Hypothalamus (tissue), 51 donors: ENCODE results near the gene USO1.
"Not testable (repeated sequence)": the region's sequence is repeated elsewhere in the genome, so short reads cannot be mapped to it uniquely, and the experiment has no call there.

ENCODE experiments used
- DNase-seq, 51 donors: peaks; one replicate each; lab custom pipeline; 2025; lab: John Stamatoyannopoulos, UW

USO1 gene

DNA sequence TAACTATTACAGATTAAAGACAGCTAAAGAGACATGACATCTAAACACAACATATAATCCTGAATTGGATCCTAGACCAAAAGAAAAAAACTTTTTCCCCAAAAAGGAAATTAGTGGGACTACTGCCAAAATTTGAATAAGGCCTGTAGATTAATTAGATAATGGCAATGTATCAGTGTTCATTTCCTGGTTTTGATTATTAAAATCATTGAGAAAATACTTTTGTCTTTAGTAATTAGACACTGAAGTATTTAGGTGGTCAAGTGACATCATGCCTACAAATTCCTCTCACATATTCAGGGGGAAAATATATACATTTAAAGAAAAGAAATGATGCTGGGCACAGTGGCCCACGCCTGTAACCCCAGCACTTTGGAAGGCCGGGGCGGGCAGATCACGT is 10.4 kb upstream of the USO1 start:
- no peak for DNase-seq

DNA sequence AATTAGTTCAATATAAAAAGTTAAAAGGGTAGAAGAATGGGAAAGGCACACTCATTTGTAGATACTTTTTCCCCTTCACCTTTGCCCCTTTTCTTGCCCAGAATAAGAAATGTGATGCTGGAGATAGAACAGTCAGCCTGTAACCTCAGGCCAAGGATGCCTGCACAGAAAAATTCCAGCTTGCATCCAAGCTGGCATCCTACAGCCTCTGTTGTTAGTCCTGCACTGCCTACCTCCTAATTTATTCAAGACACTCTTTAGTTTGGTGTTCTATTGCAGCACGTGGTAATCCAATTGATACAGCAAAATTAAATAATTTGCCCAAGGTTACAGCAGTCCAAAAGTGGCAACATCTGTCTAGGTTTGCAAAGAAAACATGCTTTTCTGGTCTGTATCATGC is 9.7 kb upstream of the USO1 start:
- no peak for DNase-seq

DNA sequence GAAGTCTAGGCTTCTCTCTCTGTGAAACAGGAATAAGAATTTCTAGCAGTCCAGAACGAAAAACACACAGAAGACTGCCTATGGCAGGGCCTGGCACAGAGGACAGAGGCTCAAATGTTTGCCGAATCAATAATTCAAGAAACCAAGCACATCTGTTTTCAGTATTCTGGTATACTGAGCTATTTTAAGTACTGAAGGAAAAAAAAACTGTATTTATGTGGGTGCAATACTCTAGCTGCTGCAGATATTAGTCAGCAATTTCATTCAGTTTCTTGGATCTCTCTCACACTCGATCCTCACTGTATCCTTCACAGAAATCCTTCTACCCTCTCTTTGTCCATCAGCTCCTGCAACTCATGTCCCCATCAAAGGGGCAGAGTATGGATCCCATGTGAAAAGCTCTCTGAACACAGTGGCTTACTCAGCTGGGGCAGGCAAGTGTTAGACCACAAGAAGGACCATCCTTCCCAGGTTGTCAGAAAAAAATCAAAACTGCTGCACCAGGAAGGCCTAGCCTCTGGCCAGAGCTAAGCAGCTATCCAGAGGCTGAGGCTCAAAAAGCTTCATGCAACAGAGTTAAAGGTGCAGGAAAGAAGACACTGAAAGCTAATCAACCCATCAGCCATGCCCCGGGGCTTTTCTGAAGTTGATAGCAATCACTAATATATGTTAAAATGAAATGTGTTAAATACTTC is 9.1 kb upstream of the USO1 start:
- peak in 3 of 51 donors; percentile 2 to 37 (median 12) for DNase-seq

DNA sequence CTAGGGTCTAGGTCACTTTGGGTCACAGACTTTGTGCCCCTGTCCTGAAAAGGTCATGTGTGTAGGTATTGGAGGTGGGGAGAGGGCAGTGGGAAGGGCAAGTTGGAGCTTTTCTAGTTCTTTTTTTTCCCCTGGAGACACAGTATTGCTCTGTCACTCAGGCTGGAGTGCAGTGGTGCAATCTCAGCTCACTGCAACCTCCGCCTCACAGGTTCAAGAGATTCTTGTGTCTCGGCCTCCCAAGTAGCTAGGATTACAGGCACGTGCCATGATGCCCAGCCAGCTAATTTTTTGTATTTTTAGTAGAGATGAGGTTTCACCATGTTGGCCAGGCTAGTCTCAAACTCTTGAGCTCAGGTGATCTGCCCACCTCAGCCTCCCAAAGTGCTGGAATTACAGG is 8.3 kb upstream of the USO1 start:
- not testable (repeated sequence) for DNase-seq

DNA sequence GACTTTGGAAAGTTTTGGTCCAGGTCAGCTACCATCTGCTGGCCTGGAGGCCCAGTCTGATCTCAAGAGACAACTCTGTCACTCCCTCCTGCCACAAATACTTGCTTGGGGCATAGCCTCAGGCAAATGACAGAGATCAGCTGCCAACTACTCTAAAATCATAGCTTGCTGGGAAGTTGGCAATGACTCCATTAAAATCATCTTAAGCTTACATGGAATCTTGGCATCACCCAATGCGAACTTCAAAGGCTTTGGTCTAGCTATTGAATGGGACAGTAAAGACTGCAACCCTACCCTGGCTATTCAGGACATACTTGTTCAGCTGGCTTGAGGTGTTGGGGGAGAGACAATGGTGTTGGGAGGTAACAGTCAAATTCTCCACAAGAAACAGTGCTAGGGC is 7.0 kb upstream of the USO1 start:
- no peak for DNase-seq

DNA sequence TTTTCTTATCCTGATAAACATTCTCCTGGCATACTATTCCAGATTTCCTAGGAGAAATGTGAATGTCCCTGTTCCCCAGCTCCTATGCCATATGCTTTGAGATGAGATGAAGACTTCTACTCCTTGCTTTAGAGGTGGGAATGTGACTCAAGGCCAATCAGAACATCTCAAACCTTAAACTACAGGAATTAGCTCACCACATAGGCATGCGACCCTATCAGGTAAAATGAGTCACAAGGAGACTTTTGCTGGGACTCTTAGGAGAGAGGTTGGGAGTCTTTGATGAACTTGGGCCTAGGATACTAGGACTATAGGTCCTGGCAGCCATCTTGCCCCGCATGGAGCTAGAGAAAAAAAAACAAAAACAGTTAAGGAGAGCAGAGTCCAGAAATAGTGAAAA is 5.8 kb upstream of the USO1 start:
- DNase-seq = no peak

DNA sequence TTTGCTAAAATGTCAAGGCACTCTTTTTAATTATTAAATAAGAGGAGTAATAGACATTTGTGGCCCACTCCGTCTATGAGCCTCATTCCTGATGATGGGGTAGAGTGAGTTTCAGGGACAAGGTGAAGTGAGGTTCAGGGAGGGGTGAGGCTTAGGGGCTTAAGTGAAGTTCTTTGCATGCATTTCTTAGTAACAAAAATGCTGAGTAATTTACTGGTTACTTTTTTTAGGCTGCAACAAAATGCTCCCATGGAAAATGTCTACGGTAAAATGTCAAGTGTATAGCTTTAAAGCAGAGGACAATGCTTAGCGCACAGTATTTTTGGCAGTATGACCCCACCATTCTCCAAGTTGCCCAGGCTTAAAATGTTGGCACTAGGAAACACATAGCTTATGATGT is 2.0 kb upstream of the USO1 start:
- no peak for DNase-seq

DNA sequence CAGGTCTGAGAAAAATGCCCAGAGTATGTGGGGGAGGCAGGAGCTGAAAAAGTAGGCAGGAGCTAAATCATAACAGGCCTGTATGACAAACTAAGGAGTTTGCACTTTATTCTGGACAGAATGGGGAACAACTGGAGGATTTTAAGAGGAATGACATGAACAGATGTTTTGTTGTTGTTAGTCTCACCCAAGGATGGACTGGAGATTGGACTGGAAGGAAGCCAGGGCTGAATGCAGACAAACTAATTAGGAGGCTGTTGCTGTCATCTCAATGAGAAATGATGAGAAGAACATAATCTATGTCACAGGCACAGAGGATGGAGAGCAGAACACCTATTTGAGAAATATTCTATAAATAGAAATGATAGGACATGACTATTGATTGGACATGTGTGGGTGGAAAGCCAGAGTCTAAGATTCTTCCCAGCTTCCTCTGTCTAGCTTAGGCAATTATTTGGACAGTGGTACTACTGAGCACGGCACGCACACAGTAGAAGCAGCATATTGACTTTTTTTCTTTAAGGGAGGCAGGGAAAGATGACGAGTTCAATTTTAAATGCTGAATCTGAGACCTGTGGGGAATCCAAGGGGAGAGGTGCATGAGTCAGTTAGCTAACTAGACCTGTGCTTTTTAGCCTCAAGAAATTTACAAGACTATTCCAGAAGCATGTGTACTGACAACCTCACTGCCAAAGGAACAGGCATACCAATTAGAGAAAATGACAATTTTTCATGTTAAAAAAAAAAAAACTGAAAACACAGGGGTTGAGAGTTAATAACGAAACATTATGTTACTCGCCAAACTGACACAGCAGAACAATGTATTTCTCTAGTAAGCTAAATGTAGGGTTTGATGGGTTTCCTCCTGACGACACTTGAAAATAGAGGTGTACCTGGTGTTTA is 963 bp upstream of the USO1 start:
- peak in 2 of 51 donors; percentile 3 to 55 for DNase-seq

DNA sequence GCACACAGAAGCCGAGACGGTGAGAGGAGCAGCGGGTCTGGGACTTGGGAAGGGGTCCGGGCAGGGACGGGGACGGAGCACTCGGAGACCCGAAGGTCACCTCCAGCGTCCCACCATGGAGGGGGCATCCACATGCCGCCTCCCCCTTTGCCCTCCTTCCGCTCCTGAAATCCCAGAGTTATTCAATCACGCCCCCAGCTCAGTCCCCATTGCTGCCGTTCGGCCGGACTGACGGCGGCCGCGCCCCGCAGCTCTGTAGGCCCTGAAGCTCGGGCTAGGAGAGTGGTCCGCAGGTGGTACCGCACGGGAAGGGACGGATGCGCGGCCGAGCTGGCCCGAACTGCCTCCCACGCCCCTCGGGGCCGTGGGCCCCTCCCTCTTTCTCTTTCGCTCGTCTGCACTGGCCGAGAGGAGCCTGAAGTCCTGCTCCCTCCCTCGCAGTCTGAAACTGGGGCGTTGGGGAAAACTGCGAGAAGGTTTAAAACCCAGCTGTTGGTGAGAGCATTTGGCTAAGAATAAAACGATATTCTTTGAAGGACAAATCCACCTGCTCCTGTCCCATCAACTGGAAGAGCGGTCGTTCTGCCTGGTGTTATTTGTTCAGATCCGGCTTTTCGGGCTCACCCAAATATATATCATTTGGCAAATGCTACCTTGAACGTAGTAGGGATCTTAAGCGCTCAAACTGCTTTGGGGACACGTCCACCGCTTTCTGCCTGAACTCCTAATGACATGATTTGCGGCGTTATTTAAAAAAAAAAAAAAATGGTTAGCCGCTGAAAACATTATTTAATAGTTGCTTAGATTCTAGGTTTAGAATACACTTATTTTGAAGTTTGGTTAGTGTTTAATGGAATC is 719 bp downstream of the USO1 start:
- peak in 38 of 51 donors; percentile 19 to 77 (median 52) for DNase-seq

DNA sequence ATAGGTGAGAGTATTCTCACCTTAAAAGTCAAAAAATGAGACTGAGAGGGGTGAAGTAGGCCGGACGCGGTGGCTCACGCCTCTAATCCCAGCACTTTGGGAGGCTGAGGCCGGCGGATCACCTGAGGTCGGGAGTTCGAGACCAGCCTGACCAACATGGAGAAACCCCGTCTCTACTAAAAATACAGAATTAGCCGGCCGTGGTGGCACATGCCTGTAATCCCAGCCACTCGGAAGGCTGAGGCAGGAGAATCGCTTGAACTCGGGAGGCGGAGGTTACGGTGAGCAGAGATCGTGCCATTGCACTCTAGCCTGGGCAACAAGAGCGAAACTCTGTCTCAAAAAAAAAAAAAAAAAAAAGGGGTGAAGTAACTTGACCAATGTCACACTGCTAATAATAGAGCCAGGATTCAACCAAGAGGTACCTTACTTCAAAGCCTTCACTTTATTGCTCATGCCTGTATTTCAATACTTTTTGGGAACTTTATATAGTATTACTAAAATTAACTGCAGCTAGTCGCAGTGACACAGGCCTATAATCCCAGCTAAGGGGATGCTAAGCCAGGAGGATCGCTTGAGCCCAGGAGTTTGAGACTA is 1.7 kb downstream of the USO1 start:
- not testable (repeated sequence) for DNase-seq

DNA sequence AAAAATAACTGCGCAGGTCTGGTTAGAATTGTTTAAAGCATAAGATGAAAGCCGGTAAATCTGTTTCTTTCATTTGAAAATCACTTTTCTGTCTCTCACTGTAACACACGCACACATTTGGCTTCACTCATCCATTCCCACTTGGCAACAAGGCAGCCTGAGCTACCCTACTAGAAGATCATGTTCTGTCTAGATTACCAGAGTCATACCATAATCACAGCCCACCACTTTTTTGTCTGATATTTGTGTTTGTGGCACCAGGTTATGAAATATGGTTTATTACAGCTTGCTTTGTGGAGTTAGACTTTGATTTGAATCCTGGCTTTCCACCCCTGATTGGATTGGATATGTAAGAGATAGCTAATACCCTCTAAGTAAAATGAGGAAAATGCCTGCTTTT is 2.2 kb downstream of the USO1 start:
- DNase-seq = no peak

DNA sequence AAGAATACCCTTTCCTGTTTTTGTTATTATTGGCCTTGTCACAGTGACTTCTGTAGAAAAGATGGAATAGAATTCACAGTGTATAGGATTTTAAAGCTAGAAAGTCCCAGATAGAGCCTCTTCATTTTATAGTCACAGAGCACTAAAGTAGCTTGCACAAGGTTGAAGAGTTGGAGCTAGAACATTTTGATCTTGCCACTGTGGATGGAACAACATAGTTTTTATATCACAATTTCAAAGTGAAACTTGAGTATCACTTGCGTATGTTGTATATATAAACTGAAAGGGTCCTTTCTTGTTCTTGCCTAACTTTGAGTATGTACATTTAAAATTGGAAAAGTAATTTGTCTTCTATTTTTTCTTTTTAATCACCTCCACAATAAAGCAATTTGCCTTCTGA is 2.7 kb downstream of the USO1 start:
- no peak for DNase-seq

DNA sequence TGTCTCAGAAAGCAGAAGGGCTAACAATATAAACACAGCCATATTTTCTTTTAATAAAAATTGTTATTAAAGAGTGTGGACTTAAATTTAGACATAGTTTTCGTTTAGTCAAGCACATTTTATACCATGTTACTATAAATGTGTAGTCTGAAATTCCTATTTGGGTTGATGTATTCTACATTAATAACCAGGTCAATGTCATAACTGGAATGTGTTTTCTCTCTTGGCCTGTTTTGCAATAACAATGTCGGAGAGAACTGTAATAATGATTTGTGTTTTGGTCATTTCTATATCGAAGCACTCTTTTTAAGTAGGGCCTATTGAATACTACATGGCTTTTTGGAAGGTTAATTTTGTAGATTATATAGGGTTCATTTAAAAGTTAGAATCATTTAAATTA is 5.5 kb downstream of the USO1 start:
- no peak for DNase-seq

DNA sequence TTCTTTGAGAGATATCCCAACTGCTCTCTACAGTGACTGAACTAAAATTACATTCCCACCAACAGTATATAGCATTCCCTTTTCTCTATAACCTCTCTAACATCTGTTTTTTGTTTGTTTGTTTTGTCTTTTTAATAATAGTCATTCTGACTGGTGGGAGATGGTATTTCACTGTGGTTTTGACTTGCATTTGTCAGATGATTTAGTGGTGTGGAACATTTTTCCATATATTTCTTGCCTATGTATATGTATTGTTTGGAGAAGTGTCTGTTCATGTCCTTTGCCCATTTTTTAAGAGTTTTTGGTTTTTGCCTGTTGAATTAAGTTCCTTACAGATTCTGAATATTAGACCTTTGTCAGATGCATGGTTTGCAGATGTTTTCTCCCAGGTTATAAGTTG is 9.0 kb downstream of the USO1 start:
- DNase-seq = no peak

DNA sequence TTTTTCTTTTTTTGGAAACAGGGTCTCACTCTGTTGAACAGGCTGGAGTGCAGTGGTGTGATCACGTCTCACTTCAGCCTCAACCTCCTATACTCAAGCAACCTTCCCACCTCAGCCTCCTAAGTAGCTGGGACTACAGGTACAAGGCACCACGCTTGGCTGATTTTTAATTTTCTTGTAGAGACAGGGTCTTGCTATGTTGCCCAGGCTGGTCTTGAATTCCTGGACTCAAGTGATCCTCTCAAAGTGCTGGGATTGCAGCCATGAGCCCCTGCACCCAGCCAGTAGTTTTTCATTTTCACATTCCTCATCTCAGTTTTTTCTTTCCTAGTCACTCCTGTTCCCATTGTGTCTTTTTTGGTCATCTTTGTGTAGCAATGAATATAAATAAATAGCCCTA is 11.1 kb downstream of the USO1 start:
- DNase-seq = no peak

DNA sequence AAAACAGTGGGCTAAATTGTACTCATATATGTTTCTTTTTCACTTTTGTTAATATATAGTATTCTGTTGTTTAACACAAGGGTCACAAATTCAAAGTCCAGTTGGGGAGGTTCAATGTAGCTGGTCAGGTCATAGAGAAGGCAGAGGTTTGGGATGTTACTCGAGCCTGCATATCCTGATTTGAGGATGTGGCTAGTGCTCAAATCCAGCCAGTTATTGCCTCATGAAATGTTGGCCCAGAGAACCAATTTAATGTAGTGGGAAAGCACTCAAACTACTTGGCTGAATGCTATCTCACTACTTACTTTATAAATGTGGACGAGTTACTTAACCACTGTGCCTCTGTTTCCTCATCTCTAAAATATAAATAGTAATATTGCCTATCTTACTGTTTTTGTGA is 12.5 kb downstream of the USO1 start:
- DNase-seq = no peak

DNA sequence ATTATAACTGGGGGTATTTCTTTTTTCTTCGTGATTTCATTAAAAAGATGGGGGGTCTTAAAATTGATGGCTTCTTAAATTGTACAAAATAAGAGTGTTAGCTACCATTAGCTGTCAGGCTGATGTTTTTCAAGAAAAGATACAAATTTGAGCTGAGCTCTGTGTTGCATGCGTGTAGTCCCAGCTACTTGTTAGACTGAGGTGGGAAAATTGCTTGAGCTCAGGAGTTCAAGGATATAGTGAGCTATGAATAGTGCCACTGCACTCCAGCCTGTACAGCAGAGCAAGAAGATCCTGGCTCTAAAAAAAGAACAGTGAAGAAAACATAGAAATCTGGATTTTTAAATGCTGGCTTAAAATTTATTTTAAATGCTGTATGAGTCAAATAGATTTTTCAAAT is 13.0 kb downstream of the USO1 start:
- no peak for DNase-seq

DNA sequence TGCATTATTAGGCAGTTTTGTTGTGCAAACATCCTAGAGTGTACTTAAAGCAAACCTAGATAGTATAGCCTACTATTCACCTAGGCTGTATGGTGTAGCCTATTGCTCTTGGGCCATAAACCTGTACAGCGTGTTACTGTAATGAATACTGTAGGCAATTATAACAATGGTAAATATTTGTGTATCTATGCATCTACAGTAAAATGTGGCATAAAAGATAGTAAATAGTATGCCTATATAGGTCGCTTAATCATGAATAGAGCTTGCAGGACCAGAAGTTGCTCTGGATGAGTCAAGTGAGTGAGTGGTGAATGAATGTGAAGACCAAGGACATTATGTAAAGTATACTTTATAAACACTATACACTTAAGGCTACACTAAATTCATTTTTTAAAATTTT is 16.6 kb downstream of the USO1 start:
- DNase-seq = no peak

DNA sequence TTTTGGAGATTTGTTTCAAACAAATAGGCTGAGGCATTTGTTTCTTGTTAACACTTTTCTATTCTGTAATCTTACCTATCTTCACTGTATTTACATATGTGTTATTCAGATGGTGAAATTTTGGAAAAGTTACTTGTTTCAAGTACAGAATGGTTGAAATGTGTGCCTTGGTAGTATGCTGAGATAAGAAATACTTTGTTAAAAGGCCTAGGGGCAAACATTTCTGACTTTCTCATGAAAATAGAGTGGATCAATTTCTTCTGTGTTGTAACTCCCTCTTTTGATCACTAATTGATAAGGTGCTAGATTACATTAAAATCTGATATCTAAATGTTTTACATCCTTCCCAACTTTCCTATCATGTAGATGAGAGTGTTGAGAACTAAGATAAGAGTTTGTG is 18.1 kb downstream of the USO1 start:
- DNase-seq = no peak

DNA sequence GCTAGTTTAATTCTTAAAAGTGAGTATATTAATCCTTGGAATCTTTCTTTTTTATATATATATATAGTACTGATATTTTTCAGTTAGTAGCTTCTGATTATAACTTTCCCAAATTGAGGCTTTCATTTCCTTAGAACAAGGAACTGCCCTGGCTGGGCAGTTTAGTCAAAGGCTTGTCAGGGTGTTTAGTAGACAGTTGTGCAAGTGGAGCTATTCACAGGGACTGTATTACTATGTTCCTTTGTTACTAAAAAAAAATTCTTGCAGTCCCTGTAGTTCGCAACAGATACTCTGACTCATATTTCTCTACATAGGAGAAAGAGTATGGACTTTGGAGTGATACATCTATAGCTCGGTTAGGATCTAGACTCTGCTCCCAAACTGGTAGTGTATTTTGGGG is 20.8 kb downstream of the USO1 start:
- DNase-seq = no peak

DNA sequence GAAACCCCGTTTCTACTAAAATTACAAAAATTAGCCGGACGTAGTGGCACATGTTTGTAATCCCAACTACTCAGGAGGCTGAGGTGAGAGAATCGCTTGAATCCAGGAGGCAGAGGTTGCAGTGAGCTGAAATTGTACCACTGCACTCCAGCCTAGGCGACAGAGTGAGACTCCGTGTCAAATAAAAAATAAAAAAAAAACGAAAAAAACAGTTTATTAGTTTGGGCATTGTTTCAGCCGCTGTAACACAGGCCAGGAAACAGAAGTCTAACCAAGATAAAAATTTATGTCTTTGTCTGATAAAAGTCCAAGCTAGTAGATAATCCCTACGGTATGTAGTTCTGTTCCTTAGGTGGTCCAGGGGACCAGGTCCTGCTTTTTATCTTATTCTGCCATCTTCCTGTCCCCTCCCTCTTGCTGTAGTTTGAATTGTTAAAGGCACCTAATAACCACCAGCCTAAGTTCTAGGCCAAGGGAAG is 21.4 kb downstream of the USO1 start:
- DNase-seq = no peak
